IPS-18a (cell line): ENCODE measurements around the gene GH2.
"Not testable (repeated sequence)": the region's sequence is repeated elsewhere in the genome, so short reads cannot be mapped to it uniquely, and the experiment has no call there.

Experiments used
- H3K27ac ChIP-seq: one replicate; pipeline ENCODE4 v1.5.1; 2013; ENCODE audit warnings: low read length
- H3K27me3 ChIP-seq: one replicate; pipeline ENCODE4 v1.6.1; 2013; ENCODE audit warnings: mild to moderate bottlenecking, low read length; ENCODE audit not compliant: control insufficient read depth, insufficient read depth
- H3K36me3 ChIP-seq: one replicate; pipeline ENCODE4 v1.6.1; 2013; ENCODE audit warnings: low read depth, low read length; ENCODE audit not compliant: control insufficient read depth
- H3K4me1 ChIP-seq: one replicate; pipeline ENCODE4 v1.6.1; 2013; ENCODE audit warnings: low read depth, low read length; ENCODE audit not compliant: control insufficient read depth
- H3K4me3 ChIP-seq: one replicate; pipeline ENCODE4 v1.5.1; 2013; ENCODE audit warnings: low read length
- H3K9ac ChIP-seq: one replicate; pipeline ENCODE4 v1.6.1; 2013; ENCODE audit warnings: mild to moderate bottlenecking, low read length, moderate library complexity
- H3K9me3 ChIP-seq: one replicate; pipeline ENCODE4 v1.6.1; 2013; ENCODE audit warnings: low read depth, low read length; ENCODE audit not compliant: control insufficient read depth

GH2 gene

GRCh38 chr17:63920050-63920449 is 38.3 kb upstream of the GH2 start:
- H3K27me3 ChIP-seq, H3K4me3 ChIP-seq, H3K9me3 ChIP-seq, H3K9ac ChIP-seq, H3K27ac ChIP-seq, H3K36me3 ChIP-seq, H3K4me1 ChIP-seq: not testable (repeated sequence)

GRCh38 chr17:63919311-63919723 is 37.6 kb upstream of the GH2 start:
- H3K27ac ChIP-seq: no peak overlapping the region
- no peaks in the 10 kb centered on the region for H3K36me3 ChIP-seq
- H3K9me3 ChIP-seq: no peaks in the 10 kb centered on the region
- no peaks in the 10 kb centered on the region for H3K4me1 ChIP-seq
- H3K27me3 ChIP-seq: no peaks in the 10 kb centered on the region
- H3K9ac ChIP-seq: no peak overlapping the region
- no peak overlapping the region for H3K4me3 ChIP-seq

- not testable (repeated sequence) for H3K27me3 ChIP-seq, H3K27ac ChIP-seq, H3K36me3 ChIP-seq, H3K9me3 ChIP-seq, H3K4me1 ChIP-seq, H3K4me3 ChIP-seq, H3K9ac ChIP-seq
Measured at GRCh38 chr17:63918789-63919305, 37.1 kb upstream of the GH2 start, which contains the start of gene GH1. TSS of gene GH1 (minus strand) at chr17:63918839. CDS start at chr17:63918776, 63 bp downstream.

DNA sequence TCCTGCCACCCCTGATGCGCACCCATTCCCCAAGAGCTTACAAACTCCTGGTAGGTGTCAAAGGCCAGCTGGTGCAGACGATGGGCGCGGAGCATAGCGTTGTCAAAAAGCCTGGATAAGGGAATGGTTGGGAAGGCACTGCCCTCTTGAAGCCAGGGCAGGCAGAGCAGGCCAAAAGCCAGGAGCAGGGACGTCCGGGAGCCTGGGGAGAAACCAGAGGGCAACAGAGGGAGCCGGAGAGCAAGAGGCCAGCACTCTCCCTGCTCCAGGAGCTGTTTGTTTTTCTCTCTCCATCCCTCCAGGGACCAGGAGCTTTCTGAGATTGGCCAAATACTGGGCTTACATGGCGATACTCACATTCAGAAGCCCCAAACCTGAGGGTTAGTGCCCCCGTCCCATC is 36.6 kb upstream of the GH2 start:
- H3K27me3 ChIP-seq: no peaks in the 10 kb centered on the region
- H3K4me3 ChIP-seq: no peak overlapping the region
- no peak overlapping the region for H3K27ac ChIP-seq
- no peaks in the 10 kb centered on the region for H3K36me3 ChIP-seq
- H3K4me1 ChIP-seq: no peaks in the 10 kb centered on the region
- H3K9ac ChIP-seq: no peak overlapping the region
- H3K9me3 ChIP-seq: no peaks in the 10 kb centered on the region

- Histone ChIP-seq H3K27ac (no peak overlapping the region), H3K4me3 (no peak overlapping the region), H3K4me1 (no peaks in the 10 kb centered on the region)
Measured at GRCh38 chr17:63917646-63918045, 35.9 kb upstream of the GH2 start.

GRCh38 chr17:63917206-63917605 is 35.5 kb upstream of the GH2 start:
- not testable (repeated sequence) for H3K4me1 ChIP-seq, H3K9me3 ChIP-seq, H3K27ac ChIP-seq, H3K9ac ChIP-seq, H3K27me3 ChIP-seq, H3K4me3 ChIP-seq, H3K36me3 ChIP-seq

More at GRCh38 chr17:63917646-63918045, 35.9 kb upstream of the GH2 start:
- Histone ChIP-seq H3K27me3 (no peaks in the 10 kb centered on the region), H3K9ac (no peak overlapping the region), H3K36me3 (no peaks in the 10 kb centered on the region), H3K9me3 (no peaks in the 10 kb centered on the region)

DNA sequence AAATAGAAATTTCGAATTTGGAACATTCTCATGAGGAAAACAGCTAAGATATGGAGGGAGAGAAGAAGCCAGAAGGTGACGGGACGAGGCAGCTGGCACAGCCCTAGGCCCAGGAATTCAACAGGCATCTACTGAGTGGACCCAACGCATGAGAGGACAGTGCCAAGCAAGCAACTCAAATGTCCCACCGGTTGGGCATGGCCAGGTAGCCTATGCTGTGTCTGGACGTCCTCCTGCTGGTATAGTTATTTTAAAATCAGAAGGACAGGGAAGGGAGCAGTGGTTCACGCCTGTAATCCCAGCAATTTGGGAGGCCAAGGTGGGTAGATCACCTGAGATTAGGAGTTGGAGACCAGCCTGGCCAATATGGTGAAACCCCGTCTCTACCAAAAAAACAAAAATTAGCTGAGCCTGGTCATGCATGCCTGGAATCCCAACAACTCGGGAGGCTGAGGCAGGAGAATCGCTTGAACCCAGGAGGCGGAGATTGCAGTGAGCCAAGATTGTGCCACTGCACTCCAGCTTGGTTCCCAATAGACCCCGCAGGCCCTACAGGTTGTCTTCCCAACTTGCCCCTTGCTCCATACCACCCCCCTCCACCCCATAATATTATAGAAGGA is 34.9 kb upstream of the GH2 start:
- H3K9me3 ChIP-seq: no peaks in the 10 kb centered on the region
- no peak overlapping the region for H3K9ac ChIP-seq

GRCh38 chr17:63915753-63916152 is 34.0 kb upstream of the GH2 start:
- not testable (repeated sequence) for H3K9me3 ChIP-seq, H3K4me3 ChIP-seq, H3K27me3 ChIP-seq, H3K27ac ChIP-seq, H3K9ac ChIP-seq, H3K36me3 ChIP-seq, H3K4me1 ChIP-seq

More for the DNA sequence above, 34.9 kb upstream of the GH2 start:
- Histone ChIP-seq H3K4me1 (no peaks in the 10 kb centered on the region), H3K27ac (no peak overlapping the region), H3K27me3 (no peaks in the 10 kb centered on the region), H3K4me3 (no peak overlapping the region), H3K36me3 (no peaks in the 10 kb centered on the region)

DNA sequence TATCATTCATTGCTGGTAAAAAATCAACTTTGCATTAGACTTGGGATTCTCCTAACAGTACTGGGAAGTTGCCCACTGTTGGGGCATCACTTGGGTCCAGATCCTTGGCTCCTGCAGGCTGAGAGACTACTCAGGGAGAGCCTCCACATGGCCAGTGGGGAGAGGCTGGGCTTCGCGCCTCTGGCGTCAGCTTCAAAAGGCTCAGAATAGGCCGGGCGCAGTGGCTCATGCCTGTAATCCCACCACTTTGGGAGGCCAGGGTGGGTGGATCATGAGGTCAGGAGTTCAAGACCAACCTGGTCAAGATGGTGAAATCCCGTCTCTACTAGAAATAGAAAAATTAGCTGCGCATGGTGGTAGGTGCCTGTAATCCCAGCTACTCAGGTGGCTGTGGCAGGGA is 32.7 kb upstream of the GH2 start:
- H3K9me3 ChIP-seq: no peaks in the 10 kb centered on the region
- H3K4me1 ChIP-seq: no peaks in the 10 kb centered on the region
- no peak overlapping the region for H3K27ac ChIP-seq
- H3K36me3 ChIP-seq: no peaks in the 10 kb centered on the region
- no peak overlapping the region for H3K4me3 ChIP-seq
- H3K27me3 ChIP-seq: no peaks in the 10 kb centered on the region
- H3K9ac ChIP-seq: no peak overlapping the region

- no peak overlapping the region for H3K9ac ChIP-seq
- H3K4me3 ChIP-seq: no peak overlapping the region
- no peaks in the 10 kb centered on the region for H3K4me1 ChIP-seq
- H3K27ac ChIP-seq: no peak overlapping the region
- no peaks in the 10 kb centered on the region for H3K9me3 ChIP-seq
- no peaks in the 10 kb centered on the region for H3K27me3 ChIP-seq
- no peaks in the 10 kb centered on the region for H3K36me3 ChIP-seq
Measured at GRCh38 chr17:63911657-63912100, 29.9 kb upstream of the GH2 start.

GRCh38 chr17:63911041-63911635 is 29.4 kb upstream of the GH2 start, which contains the start of gene CSHL1:
TSS of gene CSHL1 (minus strand) at chr17:63911258. CDS start at chr17:63911196, 62 bp downstream.
- H3K27ac ChIP-seq: no peak within 1 kb of the TSS
- no peaks in the 10 kb centered on the region for H3K4me1 ChIP-seq

GRCh38 chr17:63910096-63910495 is 28.4 kb upstream of the GH2 start:
- Histone ChIP-seq H3K9ac (no peak overlapping the region), H3K4me3 (no peak overlapping the region), H3K4me1 (no peaks in the 10 kb centered on the region), H3K27me3 (no peaks in the 10 kb centered on the region), H3K36me3 (no peaks in the 10 kb centered on the region), H3K9me3 (no peaks in the 10 kb centered on the region), H3K27ac (no peak overlapping the region)

More at GRCh38 chr17:63911041-63911635, 29.4 kb upstream of the GH2 start, which contains the start of gene CSHL1:
- no peak within 1 kb of the TSS for H3K9ac ChIP-seq
- H3K9me3 ChIP-seq: no peaks in the 10 kb centered on the region
- H3K36me3 ChIP-seq: no peaks in the 10 kb centered on the region
- H3K4me3 ChIP-seq: no peak within 1 kb of the TSS
- no peaks in the 10 kb centered on the region for H3K27me3 ChIP-seq
